ENCODE results near the gene RPL39.

RPL39 gene

DNA sequence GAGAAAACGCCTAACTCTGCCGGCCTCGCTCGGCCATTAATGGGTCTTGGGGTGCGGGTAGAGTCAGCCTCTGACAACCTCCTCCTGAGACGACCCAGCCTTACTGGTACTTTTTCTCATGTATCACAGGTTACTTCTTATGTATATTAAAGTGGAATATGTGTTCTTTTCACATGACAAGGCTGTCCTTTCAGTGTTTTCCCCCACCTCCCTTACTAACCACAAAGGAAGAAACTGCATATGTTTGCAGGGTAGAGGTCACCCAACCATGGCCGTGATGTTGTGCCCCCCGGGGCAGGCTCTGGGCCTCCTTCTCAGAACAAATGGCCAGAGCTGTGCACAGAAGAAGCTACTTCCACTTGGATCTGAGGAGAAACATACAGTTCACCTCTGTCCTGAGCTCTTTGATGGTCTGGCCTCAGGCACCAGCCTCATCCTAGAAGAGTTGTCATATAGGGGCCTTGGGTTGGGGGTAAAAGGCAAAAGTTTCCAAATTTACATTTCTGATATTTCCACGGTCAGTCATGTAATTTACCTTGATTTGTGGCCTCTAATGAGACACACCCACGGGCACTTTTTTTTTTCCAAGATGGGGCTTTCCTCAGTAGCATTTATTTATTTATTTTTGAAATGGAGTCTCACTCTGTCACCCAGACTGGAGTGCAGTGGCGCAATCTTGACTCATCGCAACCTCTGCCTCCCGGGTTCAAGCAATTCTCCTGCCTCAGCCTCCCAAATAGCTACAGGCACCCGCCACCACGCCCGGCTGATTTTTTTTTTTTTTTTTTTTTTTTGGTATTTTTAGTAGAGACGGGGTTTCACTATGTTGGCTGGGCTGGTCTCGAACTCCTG, 31.2 kb downstream of the RPL39 start:
- no peak for TF ChIP-seq CTCF (IDR thresholded peaks at IDR 0.05)
- H3K4me3 ChIP-seq, result no peak overlapping the region
- no peak for DNase-seq (ENCODE audit: low spot score)
- H3K27ac ChIP-seq, result no peak overlapping the region

DNA sequence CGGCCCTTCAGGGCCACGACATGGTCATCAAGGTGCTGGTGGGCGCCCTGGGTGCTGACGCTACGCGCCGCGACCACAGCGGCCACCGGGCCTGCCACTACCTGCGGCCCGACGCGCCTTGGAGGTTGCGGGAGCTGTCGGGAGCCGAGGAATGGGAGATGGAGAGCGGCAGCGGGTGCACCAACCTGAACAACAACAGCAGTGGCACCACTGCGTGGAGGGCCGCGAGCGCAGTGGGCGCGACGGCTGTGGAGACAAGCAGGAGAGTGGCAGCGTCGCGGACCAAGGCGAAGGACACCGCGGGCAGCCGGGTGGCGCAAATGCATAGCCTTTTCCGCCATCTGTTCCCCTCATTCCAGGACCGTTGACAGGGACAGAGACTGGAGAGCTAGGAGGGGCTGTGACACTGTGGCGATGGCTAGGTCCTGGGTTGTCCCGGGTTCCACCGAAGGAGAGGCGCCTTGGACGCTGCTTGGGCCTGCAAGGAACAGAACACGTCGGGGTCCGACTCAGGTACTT, 32.1 kb downstream of the RPL39 start:
- no peak for DNase-seq (ENCODE audit: low spot score)
- Histone ChIP-seq H3K4me3 (peak overlapping the region; percentile 72), H3K27ac (no peak overlapping the region)
- no peak for TF ChIP-seq CTCF (IDR thresholded peaks at IDR 0.05)

- H3K4me3 ChIP-seq, result peak overlapping the region; percentile 72
- peak overlapping the region in 1 of 2 donors; percentile 40 for H3K27ac ChIP-seq
- TF ChIP-seq CTCF (IDR thresholded peaks at IDR 0.05), result no peak
- DNase-seq (ENCODE audit: low spot score), result no peak
These were observed 32.6 kb downstream of the RPL39 start for GRCh38 chrX:119758731-119759247.

GRCh38 chrX:119757979-119758730, 33.3 kb downstream of the RPL39 start, which contains the start of gene SOWAHD:
SOWAHD (plus strand) TSS chrX:119758588; CDS start chrX:119758668, 80 bp downstream.
- TF ChIP-seq CTCF (IDR thresholded peaks at IDR 0.05), result no peak
- DNase-seq (ENCODE audit: low spot score), result no peak
- H3K27ac ChIP-seq, result peak within 1 kb of the TSS in 1 of 2 donors; percentile 40
- peak within 1 kb of the TSS; percentile 72 for H3K4me3 ChIP-seq

DNA sequence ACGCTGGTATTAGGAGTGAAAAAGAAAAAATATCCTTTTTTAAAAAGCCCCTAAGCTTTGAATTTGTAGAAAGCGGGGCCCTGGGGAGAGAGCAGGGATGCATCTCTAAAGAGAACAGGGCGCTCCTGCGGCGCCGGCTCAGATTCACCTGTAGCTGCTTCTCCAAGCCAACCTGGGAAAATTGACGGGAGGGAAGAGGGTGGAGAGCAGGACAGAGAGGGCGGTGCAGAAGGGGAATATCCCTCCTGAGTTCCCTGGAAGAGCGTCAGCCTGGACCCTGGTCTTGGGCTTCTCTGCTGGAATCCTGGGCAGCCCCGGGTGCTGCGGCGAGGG, 33.8 kb downstream of the RPL39 start:
- H3K4me3 ChIP-seq, result peak overlapping the region; percentile 72
- DNase-seq (ENCODE audit: low spot score), result no peak
- no peak overlapping the region for H3K27ac ChIP-seq
- TF ChIP-seq CTCF (IDR thresholded peaks at IDR 0.05), result no peak

DNA sequence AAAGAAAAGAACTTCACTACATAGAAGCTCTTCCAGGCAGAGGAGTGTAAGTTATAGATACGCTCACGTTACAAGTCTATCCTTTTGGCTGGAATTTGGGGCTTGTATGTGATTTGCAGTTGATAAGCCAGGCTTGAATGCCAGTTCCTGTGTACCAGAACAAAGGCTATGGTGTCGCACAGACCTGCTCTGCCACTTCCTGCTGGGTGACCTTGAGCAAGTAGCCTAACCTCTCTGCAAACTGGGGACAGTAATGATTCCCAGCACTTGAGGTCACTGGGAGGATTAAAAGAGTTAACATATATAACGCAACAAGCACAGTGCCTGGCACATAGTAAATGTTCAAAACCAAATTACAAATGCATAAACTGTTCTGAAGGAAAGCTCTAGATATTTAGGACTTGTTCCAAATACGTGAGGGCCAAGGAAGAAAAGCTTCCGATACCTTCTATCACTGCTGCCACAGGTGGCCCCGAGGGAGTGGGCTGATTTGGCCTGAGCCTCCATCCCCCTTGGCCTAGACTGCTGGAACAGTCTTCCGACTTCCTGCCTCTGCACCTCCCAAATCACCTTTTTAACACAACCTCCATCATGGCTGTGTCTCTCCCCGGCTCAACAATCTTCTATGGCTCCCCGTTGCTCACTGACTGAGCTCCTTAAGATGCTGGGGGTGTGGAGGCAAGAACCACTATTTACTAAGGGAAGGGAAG, 34.3 kb downstream of the RPL39 start:
- DNase-seq (ENCODE audit: low spot score), result no peak
- Histone ChIP-seq H3K27ac (no peak overlapping the region), H3K4me3 (no peak overlapping the region)
- TF ChIP-seq CTCF (IDR thresholded peaks at IDR 0.05), result no peak
